ENCODE results near the gene FGFBP2.

- no peak for TF ChIP-seq CTCF (IDR thresholded peaks at IDR 0.05; ENCODE audit: low read length)
- no peak for TF ChIP-seq EZH2 (IDR thresholded peaks at IDR 0.05; ENCODE audit: borderline replicate concordance, low read length)
These were observed 36.5 kb downstream of the FGFBP2 start for GRCh38 chr4:15926486-15926885.

Data from OCI-LY1 (cell line).